SK-N-SH treated with all-trans-retinoic acid at 6 μM for 48 hours (cell line): Measurements from ENCODE around the gene STK32A.

ENCODE experiments used
- ATAC-seq: fragments of 200-7000 bp; cut with Tn5 transposase; 3 replicates; pipeline ENCODE4 v1.9.1; 2020; ENCODE audit warnings: mild to moderate bottlenecking, moderate library complexity
- ARNTL ChIP-seq: fragments of 450-650 bp; formaldehyde crosslinking; IDR thresholded peaks from 2 replicates; pipeline ENCODE4 v1.5.0; 2020; ENCODE audit warnings: low read depth, mild to moderate bottlenecking, moderate library complexity, borderline replicate concordance
- BACH2 ChIP-seq: fragments of 250-450 bp; sonication (Bioruptor Pico); IDR thresholded peaks from 2 replicates; pipeline ENCODE4 v1.9.0; 2021; ENCODE audit warnings: mild to moderate bottlenecking, borderline replicate concordance
- CSDC2 ChIP-seq: fragments of 250-450 bp; sonication (Bioruptor Pico); IDR thresholded peaks from 2 replicates; pipeline ENCODE4 v1.5.0; 2020; ENCODE audit warnings: mild to moderate bottlenecking, moderate library complexity
- CSRNP3 ChIP-seq: fragments of 250-450 bp; sonication (Bioruptor Pico); IDR thresholded peaks from 2 replicates; pipeline ENCODE4 v1.5.1; 2021; ENCODE audit warnings: mild to moderate bottlenecking, moderate library complexity
- GLIS3 ChIP-seq: fragments of 250-450 bp; sonication (Bioruptor Pico); IDR thresholded peaks from 2 replicates; pipeline ENCODE4 v1.5.0; 2020; ENCODE audit warnings: mild to moderate bottlenecking, moderate library complexity
- ISL1 ChIP-seq: fragments of 250-450 bp; sonication (Bioruptor Pico); IDR thresholded peaks from 2 replicates; pipeline ENCODE4 v2.1.2; 2022; ENCODE audit warnings: mild to moderate bottlenecking, moderate library complexity
- OSR1 ChIP-seq: fragments of 250-450 bp; sonication (Bioruptor Pico); IDR thresholded peaks from 2 replicates; pipeline ENCODE4 v1.8.0; 2022; ENCODE audit warnings: moderate library complexity, mild to moderate bottlenecking, inconsistent platforms
- PATZ1 ChIP-seq: fragments of 250-450 bp; sonication (Bioruptor Pico); IDR thresholded peaks from 2 replicates; pipeline ENCODE4 v1.8.0; 2020; ENCODE audit warnings: mild to moderate bottlenecking, moderate library complexity, borderline replicate concordance
- PPARA ChIP-seq: fragments of 250-450 bp; sonication (Bioruptor Pico); IDR thresholded peaks from 2 replicates; pipeline ENCODE4 v1.5.0; 2020; ENCODE audit warnings: mild to moderate bottlenecking, borderline replicate concordance
- RARB ChIP-seq: fragments of 250-450 bp; sonication (Bioruptor Pico); IDR thresholded peaks from 2 replicates; pipeline ENCODE4 v1.8.0; 2021; ENCODE audit warnings: mild to moderate bottlenecking, moderate library complexity
- SNAI2 ChIP-seq: fragments of 250-450 bp; sonication (Bioruptor Pico); IDR thresholded peaks from 2 replicates; pipeline ENCODE4 v1.5.0; 2020; ENCODE audit warnings: mild to moderate bottlenecking, moderate library complexity
- TOX ChIP-seq: fragments of 250-450 bp; sonication (Bioruptor Pico); IDR thresholded peaks from 2 replicates; pipeline ENCODE4 v1.8.0; 2021; ENCODE audit warnings: mild to moderate bottlenecking, moderate library complexity, borderline replicate concordance
- TSHZ2 ChIP-seq: fragments of 250-450 bp; sonication (Bioruptor Pico); IDR thresholded peaks from 2 replicates; pipeline ENCODE4 v1.5.0; 2020; ENCODE audit warnings: mild to moderate bottlenecking, moderate library complexity
- ZFP3 ChIP-seq: fragments of 250-450 bp; sonication (Bioruptor Pico); IDR thresholded peaks from 2 replicates; pipeline ENCODE4 v1.5.0; 2020; ENCODE audit warnings: mild to moderate bottlenecking, moderate library complexity
- ZFP30 ChIP-seq: fragments of 450-650 bp; formaldehyde crosslinking; IDR thresholded peaks from 2 replicates; pipeline ENCODE4 v1.5.0; 2022; ENCODE audit warnings: mild to moderate bottlenecking, moderate library complexity
- ZNF565 ChIP-seq: fragments of 450-650 bp; formaldehyde crosslinking; conservative IDR thresholded peaks from 2 replicates; pipeline ENCODE4 v1.5.0; 2020; ENCODE audit warnings: low read depth, mild to moderate bottlenecking, moderate library complexity
- ZNF70 ChIP-seq: fragments of 450-650 bp; formaldehyde crosslinking; IDR thresholded peaks from 2 replicates; pipeline ENCODE4 v1.5.0; 2020; ENCODE audit warnings: mild to moderate bottlenecking, moderate library complexity
- ZNF8 ChIP-seq: fragments of 450-650 bp; formaldehyde crosslinking; IDR thresholded peaks from 2 replicates; pipeline ENCODE4 v1.5.0; 2020; ENCODE audit warnings: mild to moderate bottlenecking, moderate library complexity
- TF ChIP-seq, protein P1 (sequence below): fragments of 250-450 bp; sonication (Bioruptor Pico); IDR thresholded peaks from 2 replicates; pipeline ENCODE4 v1.5.1; 2020; ENCODE audit warnings: low read depth, mild to moderate bottlenecking, moderate library complexity
- TF ChIP-seq, protein P2 (sequence below): fragments of 250-450 bp; sonication (Bioruptor Pico); IDR thresholded peaks from 2 replicates; pipeline ENCODE4 v1.8.0; 2021; ENCODE audit warnings: low read depth, mild to moderate bottlenecking, moderate library complexity, borderline replicate concordance

STK32A gene

DNA sequence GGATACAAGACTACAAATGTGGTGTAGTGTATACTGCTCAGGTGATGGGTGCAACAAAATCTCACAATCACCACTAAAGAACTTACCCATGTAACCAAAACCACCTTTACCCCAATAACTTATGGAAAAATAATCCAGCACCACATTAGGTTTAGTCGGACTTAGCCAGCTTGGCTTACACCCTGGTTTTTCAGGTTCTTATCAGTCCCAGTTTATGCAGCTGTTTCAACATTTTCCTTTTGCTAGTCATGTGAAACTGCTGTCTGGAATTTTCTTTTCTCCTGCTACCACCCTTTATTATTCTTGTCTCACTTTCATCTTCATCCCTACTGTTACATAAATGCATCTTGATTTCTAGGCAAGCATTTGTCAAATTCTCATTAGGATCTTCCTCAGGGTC is 51.5 kb downstream of the STK32A start:
- no peak for ATAC-seq
- TF ChIP-seq TOX (no peak), ARNTL (no peak), SNAI2 (CRISPR knock-in tag) (no peak), ZNF8 (CRISPR knock-in tag) (no peak), BACH2 (CRISPR knock-in tag) (no peak), GLIS3 (no peak), CSRNP3 (CRISPR knock-in tag) (no peak), ZNF70 (CRISPR knock-in tag) (no peak), RARB (CRISPR knock-in tag) (no peak), ISL1 (no peak), PPARA (no peak), OSR1 (CRISPR knock-in tag) (no peak)
- TF ChIP-seq, protein P1, sequence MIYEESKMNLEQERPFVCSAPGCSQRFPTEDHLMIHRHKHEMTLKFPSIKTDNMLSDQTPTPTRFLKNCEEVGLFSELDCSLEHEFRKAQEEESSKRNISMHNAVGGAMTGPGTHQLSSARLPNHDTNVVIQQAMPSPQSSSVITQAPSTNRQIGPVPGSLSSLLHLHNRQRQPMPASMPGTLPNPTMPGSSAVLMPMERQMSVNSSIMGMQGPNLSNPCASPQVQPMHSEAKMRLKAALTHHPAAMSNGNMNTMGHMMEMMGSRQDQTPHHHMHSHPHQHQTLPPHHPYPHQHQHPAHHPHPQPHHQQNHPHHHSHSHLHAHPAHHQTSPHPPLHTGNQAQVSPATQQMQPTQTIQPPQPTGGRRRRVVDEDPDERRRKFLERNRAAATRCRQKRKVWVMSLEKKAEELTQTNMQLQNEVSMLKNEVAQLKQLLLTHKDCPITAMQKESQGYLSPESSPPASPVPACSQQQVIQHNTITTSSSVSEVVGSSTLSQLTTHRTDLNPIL (CRISPR knock-in tag): no peak

DNA sequence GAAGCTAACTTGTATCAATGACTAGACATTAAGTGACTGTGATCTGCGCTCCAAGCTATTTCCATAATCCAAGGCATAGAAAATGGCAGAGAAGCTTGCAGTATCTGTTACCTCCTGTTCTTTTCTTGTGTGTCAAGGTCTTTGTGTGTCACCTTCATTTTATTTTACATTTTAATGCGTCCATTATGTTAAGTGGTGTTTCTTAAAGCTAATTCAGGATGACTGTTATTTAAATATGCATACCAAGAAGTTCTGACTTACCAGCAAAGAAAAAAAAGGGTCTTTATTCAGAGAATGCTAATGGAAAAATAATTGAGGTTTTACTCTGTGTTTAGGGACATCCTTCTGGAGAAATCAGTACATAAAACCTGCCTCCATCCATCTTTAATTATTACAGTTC is 52.3 kb downstream of the STK32A start:
- no peak for ATAC-seq
- TF ChIP-seq ZFP30 (CRISPR knock-in tag): no peak
- TF ChIP-seq BACH2 (CRISPR knock-in tag): no peak
- no peak for TF ChIP-seq ISL1
- TF ChIP-seq CSRNP3 (CRISPR knock-in tag): no peak
- no peak for TF ChIP-seq ZFP3 (CRISPR knock-in tag)
- no peak for TF ChIP-seq CSDC2 (CRISPR knock-in tag)
- no peak for TF ChIP-seq TOX
- TF ChIP-seq TSHZ2 (CRISPR knock-in tag): no peak
- no peak for TF ChIP-seq ZNF565 (CRISPR knock-in tag)
- TF ChIP-seq GLIS3: no peak
- TF ChIP-seq, protein P2, sequence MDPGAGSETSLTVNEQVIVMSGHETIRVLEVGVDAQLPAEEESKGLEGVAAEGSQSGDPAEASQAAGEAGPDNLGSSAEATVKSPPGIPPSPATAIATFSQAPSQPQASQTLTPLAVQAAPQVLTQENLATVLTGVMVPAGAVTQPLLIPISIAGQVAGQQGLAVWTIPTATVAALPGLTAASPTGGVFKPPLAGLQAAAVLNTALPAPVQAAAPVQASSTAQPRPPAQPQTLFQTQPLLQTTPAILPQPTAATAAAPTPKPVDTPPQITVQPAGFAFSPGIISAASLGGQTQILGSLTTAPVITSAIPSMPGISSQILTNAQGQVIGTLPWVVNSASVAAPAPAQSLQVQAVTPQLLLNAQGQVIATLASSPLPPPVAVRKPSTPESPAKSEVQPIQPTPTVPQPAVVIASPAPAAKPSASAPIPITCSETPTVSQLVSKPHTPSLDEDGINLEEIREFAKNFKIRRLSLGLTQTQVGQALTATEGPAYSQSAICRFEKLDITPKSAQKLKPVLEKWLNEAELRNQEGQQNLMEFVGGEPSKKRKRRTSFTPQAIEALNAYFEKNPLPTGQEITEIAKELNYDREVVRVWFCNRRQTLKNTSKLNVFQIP (CRISPR knock-in tag): no peak
- TF ChIP-seq ZNF8 (CRISPR knock-in tag): no peak

DNA sequence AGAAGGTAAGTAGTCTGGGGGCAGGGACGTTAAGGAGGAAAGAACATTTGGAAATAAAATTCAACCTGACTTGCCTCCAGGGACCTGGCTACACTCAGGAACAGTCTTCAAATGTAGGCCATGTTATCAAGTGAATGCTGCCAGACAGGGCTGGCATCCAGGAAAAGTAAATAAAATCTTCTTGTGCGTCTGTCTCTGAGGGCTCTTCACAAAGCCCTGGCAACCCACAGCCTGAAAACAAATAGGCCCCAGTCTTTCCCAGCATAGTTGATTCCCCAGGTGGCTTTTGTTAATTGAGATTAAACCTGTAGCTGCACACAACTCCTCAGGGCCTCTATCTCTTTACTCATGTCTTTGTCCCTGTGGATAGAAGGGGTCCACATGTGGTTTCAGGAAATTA is 55.4 kb downstream of the STK32A start:
- TF ChIP-seq PATZ1 (no peak), GLIS3 (no peak), ARNTL (no peak), ZFP30 (CRISPR knock-in tag) (no peak), TOX (no peak), ZNF70 (CRISPR knock-in tag) (no peak), OSR1 (CRISPR knock-in tag) (no peak), CSDC2 (CRISPR knock-in tag) (no peak), ZNF8 (CRISPR knock-in tag) (no peak), CSRNP3 (CRISPR knock-in tag) (no peak), TSHZ2 (CRISPR knock-in tag) (no peak)
- TF ChIP-seq, protein P1 (CRISPR knock-in tag): no peak

More for the DNA sequence above, 55.4 kb downstream of the STK32A start:
- no peak for ATAC-seq
